DND-41 (cell line): ENCODE results near the gene SOS2.

Experiments used
- CTCF ChIP-seq: IDR thresholded peaks from 2 replicates; pipeline ENCODE4 v1.5.1; 2012; ENCODE audit warnings: borderline replicate concordance, low read length, moderate library complexity, mild to moderate bottlenecking; ENCODE audit not compliant: poor library complexity, severe bottlenecking; ENCODE audit errors: extremely low read depth
- EZH2 ChIP-seq: IDR thresholded peaks from 3 replicates; pipeline ENCODE4 v1.6.1; 2012; ENCODE audit warnings: borderline replicate concordance, low read depth, mild to moderate bottlenecking, moderate library complexity, low read length, inconsistent platforms; ENCODE audit not compliant: severe bottlenecking

- no peak for TF ChIP-seq CTCF
- TF ChIP-seq EZH2 = no peak
Measured at GRCh38 chr14:50198499-50198898, 32.9 kb downstream of the SOS2 start.
